Measurements from ENCODE around the gene S100PBP. TPM values are rescaled to one million over a fixed set of nuclear protein-coding genes. Genes with fewer than 3 reads are reported as not detected.

The S100PBP gene
- total RNA-seq, 1 experiment from 2014 or later = 21.3 TPM

DNA sequence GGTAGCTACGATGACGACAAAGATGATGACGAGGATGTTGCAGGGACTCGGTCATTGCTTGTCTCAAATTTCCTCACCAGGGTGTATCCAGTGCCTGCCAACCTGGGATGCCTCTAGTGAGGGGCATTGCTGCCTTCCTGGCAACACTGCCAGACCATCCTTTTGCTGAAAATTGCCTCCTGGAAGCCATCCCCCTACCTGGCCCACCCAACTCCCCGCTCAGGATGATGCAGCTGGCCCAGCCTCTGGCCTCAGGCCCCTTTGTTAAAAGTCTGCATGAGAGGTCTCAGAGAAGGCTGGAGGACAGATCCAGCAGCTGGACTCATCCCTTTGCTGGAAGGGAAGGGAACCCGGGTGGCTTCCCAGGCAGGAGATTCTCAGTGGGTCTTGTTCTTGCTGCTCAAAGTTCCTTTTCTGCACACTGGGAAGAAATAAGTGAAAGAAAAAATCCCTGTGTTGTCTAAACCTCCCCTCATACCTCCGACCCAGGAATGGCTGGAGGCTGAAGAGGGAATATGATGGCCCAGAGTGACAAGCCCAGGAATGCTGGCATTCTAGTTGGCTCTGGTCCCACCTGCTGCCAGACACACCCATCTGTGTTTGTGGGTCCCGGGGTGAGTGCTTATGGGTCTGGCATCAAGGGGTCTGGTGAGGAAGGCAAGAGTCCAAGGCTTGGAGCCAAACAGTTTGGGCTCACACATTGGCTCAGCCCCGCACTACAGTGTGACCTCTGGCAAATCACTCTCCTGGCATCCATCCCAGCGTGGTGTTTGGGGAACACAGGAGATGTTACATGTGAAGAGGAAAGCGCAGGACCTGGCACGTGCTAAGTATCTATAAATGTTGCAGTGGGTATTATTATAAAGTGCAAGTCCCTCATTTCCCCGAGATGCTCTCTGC lies 60.0 kb downstream of the S100PBP start:
- in situ Hi-C loops (cut with HindIII; ENCODE audit: low pct_unique_long_range_greater_than_20kb, low sequenced_read_pairs) = no loop called here
- no peak for DNase-seq (ENCODE audit: low read depth, low spot score)

DNA sequence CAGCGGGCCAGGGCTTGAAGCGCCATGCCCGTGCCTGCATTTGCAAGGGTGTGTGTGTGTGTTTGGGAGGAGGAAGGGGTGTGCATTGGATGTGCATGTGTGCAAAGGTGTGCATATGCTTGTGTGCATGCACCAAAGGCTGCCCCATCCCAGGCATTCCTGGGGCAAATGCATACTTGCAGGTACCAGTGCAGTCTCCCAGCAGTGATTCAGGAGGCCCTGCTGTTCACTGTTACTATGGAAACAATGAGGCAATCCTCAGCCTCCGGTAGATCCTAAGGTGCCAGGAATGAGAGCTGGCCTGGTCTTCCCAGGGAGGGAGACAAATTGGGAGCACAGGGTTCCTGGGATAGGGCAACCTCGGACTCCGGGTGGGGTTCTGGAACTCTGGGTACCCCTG lies 60.7 kb downstream of the S100PBP start:
- in situ Hi-C loops (cut with HindIII; ENCODE audit: low pct_unique_long_range_greater_than_20kb, low sequenced_read_pairs) = no loop called here
- DNase-seq (ENCODE audit: low read depth, low spot score) = no peak

GRCh38 chr1:32878637-32879041 lies 61.2 kb downstream of the S100PBP start:
- in situ Hi-C loops (cut with HindIII; ENCODE audit: low pct_unique_long_range_greater_than_20kb, low sequenced_read_pairs) = no loop called here

DNA sequence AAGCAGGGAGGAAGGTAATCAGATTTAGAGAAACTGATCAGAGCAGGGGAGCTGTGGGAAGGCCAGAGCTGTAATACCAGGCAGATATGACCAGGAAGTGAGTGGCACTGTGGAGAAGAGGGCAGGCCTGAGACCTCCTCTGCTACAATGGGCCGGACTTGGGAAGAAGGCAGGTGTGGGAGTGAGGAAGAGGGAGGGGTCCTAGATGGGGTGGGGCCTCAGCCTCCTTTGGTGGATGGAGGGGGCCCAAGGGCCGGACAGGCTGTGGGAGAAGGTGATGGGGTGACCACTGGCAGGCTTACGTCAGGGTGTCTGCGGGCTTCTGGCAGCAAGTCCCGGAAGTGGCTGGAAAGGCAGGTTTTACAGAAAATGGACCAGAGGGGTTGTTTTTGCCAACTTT lies 63.8 kb downstream of the S100PBP start:
- in situ Hi-C loops (cut with HindIII; ENCODE audit: low pct_unique_long_range_greater_than_20kb, low sequenced_read_pairs) = no loop called here
- DNase-seq (ENCODE audit: low read depth, low spot score) = no peak

More at GRCh38 chr1:32878637-32879041, 61.2 kb downstream of the S100PBP start:
- no peak for DNase-seq (ENCODE audit: low read depth, low spot score)

DNA sequence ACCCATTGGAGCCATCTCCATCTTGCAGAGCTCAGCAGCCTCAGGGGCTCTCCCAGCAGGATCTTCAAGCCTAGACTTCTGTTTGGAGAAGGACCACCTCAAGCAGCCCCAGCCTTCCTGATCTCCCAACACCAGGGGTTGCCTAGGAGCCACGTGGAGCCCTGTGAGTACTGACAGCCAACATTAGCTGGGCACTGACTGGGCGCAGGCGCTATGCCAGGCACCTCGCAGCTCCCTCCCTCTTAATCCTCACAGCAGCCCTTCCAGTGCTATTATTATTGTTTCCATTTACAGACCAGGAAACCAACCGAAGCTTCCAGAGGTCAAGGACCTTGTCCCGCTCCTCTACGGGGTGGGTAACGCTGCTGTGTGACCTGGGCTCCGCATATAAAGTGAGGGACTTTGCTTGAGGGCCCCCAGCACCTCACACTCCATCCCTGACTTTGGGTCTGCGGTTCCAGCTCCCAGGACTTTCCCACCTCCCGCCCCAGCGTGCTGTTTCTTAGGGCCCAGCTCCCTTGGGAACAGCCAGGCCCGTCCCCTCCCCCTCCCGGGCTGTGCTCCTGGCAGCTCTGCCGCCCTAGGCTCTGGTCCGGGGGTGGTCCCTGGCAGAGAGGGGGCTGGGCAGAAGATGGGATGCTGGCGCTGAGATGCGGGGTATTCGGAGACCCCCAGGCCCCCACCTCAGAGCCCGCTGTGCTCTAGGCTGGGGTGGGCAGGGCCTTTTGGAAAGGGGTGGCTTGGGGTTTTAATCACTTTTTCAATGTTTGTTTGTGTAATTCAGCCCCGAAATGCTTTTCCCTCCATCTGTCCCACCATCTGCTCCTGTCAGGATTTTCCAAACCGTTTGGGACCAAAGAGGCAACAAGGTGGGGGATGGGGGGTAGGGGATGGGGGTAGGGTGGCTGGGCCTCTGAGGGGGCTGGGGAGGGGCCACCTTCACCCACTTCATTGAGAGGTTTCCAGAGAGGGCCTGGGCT lies 64.7 kb downstream of the S100PBP start:
- in situ Hi-C loops (cut with HindIII; ENCODE audit: low pct_unique_long_range_greater_than_20kb, low sequenced_read_pairs) = no loop called here
- DNase-seq (ENCODE audit: low read depth, low spot score) = no peak

DNA sequence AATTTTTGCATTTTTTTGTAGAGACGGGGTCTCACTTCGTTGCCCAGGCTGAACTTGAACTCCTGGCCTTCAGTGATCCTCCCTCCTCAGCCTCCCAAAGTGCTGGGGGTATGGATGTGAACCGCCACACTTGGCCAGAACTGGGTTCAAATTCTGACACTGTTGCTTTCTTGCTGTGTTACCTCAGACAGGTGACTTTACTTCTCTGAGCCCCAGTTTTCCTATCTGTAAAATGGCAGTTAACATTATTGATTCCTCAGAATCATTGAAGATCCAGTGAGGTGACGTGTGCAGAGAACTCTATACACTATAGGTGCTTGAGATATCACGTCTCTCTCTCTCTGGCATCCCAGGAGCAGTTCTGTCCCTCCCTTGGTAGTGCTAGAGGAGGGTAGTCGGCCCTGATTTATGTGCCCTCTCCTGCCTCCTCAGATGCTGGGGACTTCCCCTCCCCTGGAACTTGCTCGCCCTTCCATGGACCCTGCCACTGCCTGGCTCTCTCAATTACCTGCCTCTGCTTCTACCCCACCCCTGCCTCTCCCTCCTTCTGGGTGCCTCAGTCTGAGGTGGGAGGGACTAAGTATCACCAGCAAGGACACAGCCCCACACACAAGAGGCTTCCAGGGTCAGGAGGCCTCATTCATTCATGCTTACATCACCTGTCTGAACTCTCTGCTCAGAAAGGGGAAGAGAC lies 66.0 kb downstream of the S100PBP start:
- in situ Hi-C loops (cut with HindIII; ENCODE audit: low pct_unique_long_range_greater_than_20kb, low sequenced_read_pairs) = no loop called here
- no peak for DNase-seq (ENCODE audit: low read depth, low spot score)

- in situ Hi-C loops (cut with HindIII; ENCODE audit: low pct_unique_long_range_greater_than_20kb, low sequenced_read_pairs) = no loop called here
- DNase-seq (ENCODE audit: low read depth, low spot score) = no peak
These were observed 66.5 kb downstream of the S100PBP start for GRCh38 chr1:32884032-32884372.

- in situ Hi-C loops (cut with HindIII; ENCODE audit: low pct_unique_long_range_greater_than_20kb, low sequenced_read_pairs) = no loop called here
- no peak for DNase-seq (ENCODE audit: low read depth, low spot score)
These were observed 67.3 kb downstream of the S100PBP start for GRCh38 chr1:32884726-32885125.

DNA sequence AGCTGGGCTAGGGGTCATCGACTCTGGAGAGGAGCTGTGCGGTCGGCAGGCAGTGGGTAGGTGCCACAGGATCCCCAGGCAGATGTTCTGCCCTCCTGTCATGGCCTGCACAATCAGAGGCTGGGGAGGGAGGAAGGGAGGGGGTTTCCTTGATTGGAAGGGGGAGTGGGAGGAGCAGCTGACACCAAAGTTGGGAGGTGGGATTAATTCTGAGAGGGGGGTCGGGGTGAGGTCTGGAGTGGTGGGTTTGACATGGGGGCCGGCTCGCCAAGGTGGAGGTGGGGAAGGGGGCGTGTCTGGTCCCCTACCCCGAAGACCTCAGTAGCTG lies 68.2 kb downstream of the S100PBP start:
- in situ Hi-C loops (cut with HindIII; ENCODE audit: low pct_unique_long_range_greater_than_20kb, low sequenced_read_pairs) = no loop called here
- no peak for DNase-seq (ENCODE audit: low read depth, low spot score)

DNA sequence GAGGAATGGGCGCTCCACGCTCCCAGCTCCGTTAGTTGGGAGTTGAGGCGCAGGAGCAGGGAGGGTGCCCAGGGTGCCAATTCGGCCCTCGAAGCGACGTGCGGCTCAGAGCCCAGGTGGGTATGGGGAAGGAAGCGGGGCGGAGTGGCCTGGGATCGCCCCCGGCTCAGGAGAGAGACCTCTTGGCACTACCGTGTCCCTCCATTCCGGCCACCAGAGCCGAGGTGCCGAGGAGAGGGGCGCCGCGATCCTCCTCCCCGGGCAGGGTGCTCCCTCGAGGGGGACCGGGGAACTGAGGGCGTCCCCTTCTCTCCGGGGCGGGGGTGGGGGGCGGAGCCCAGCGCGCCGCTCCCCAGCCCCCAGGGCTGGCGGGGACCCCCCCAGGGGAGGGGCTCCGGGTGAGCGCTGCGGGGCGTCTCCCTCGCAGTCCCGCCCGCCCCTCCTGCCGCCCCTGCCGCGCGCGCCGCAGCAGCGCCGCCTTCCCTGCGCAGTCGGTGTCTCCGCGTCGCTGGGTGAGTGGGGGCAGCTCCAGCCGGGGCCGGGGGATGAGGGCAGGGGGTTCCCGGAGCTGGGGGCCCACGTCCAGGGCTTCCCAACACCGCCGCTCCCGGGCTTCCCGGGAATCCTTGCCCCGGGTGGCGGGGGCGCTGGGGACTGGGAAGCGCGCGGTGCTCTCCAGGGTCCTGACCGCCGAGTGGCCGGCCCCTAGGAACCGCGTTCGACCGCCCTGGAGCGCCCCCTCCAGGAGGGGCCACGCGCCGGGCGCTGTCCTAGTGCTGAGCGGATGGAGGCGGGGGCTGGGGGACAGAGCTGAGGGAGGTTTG lies 68.8 kb downstream of the S100PBP start, which contains the start of gene HPCA:
Gene HPCA (plus strand): TSS at position 488 of the 824 bp plus-strand sequence. CDS start 2,408 bp downstream, outside the sequence.
- peak; percentile 47 for DNase-seq (ENCODE audit: low read depth, low spot score)
- in situ Hi-C loops (cut with HindIII; ENCODE audit: low pct_unique_long_range_greater_than_20kb, low sequenced_read_pairs) = no loop called here

DNA sequence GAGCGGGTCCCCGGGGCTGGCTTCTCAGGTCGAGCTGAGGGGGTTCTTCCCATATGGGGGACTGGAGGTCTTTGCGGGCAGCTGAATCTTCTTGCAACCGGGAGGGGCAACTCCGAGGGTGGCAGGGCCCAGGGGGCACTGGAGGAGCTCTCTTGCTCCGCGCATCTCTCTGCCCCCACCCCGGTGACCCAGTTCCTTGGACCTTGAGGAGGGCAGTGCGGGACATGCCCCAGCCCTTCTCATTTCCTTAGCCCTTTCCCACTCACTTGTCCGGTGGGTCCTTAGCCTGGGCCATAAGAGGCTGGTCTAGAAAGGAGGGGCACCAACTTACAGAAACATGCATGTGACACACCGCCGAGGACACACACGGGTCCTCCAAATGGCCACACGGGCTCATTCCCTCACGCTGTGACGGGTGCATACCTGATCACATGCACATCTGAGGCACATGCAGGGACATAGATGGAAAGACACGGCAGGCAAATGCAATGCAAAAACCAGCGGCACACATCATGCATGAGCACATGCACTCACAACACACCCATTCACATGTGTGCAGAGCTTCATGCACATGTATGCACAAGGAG lies 69.5 kb downstream of the S100PBP start:
- in situ Hi-C loops (cut with HindIII; ENCODE audit: low pct_unique_long_range_greater_than_20kb, low sequenced_read_pairs) = no loop called here
- no peak for DNase-seq (ENCODE audit: low read depth, low spot score)

DNA sequence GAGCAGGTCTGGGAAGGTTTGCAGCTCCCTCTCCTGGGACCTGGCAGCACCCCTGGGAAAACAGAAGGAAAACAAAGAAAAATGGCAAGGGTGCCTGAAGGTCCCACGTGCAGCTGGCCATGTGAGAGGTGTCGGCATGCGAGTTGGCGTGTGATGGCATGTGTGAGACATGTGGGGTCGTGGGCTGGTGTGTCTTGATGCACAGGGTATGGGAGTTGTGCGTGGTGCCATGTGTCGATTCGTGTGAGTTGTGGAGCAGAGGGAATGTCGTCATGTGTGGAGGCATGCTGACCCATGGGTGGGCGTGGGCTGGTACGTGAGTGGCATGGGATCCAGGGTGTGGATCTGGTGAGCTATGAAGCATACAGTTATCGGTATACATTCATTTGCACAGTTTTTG lies 70.2 kb downstream of the S100PBP start:
- no peak for DNase-seq (ENCODE audit: low read depth, low spot score)
- in situ Hi-C loops (cut with HindIII; ENCODE audit: low pct_unique_long_range_greater_than_20kb, low sequenced_read_pairs) = no loop called here

- no peak for DNase-seq (ENCODE audit: low read depth, low spot score)
- in situ Hi-C loops (cut with HindIII; ENCODE audit: low pct_unique_long_range_greater_than_20kb, low sequenced_read_pairs) = no loop called here
These were observed 70.7 kb downstream of the S100PBP start for GRCh38 chr1:32888134-32888533.

GRCh38 chr1:32888677-32889420 lies 71.4 kb downstream of the S100PBP start:
- no peak for DNase-seq (ENCODE audit: low read depth, low spot score)
- in situ Hi-C loops (cut with HindIII; ENCODE audit: low pct_unique_long_range_greater_than_20kb, low sequenced_read_pairs) = no loop called here

DNA sequence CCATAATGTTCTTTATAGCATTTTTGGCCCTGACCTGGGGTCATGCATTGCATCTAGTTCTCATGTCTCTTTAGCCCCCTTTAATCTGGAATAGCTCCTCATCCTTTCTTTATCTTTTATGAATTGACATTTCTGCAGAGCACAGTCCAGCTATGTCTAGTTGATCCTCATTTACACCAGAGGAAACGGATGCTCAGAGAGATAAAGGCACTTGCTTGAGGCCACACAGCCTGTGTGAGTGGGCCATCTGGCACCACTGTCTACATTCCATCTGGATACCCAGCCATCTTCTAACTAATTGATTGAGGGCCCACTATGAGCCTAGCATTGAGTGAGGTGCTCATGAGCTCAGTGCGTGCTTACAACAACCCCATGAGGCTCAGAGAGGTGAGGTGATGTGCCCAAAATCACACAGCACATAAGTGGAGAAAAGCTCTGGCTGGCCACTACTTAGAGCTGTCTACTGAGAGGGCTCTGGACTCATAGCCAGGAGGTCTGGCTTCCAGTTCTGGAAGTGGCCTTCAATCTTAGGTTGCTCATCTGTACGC lies 72.4 kb downstream of the S100PBP start:
- in situ Hi-C loops (cut with HindIII; ENCODE audit: low pct_unique_long_range_greater_than_20kb, low sequenced_read_pairs) = no loop called here
- no peak for DNase-seq (ENCODE audit: low read depth, low spot score)
